HEK293T (cell line): ENCODE data around the gene ACTL6A.
A peak's percentile ranks its signal among the peaks of the same experiment; 100 is the strongest.

Experiments
- CTCF ChIA-PET: fragments of 350-600 bp; formaldehyde crosslinking; extraction: SDS; loops from one replicate; lab custom pipeline; 2021; ENCODE audit warnings: antibody characterized with exemption, inconsistent platforms; lab: Yijun Ruan, JAX
- POLR2A ChIA-PET: fragments of 350-600 bp; formaldehyde crosslinking; extraction: SDS; loops from one replicate; lab custom pipeline; 2020; ENCODE audit warnings: antibody characterized with exemption, inconsistent platforms; lab: Yijun Ruan, JAX
- DNase-seq: peaks from one replicate; pipeline ENCODE4 v3.0.0; 2012; ENCODE audit warnings: mixed read lengths; ENCODE audit errors: extremely low spot score
- ARNT ChIP-seq: fragments of 450-650 bp; IDR thresholded peaks from 2 replicates; pipeline ENCODE4 v1.6.1; 2017; ENCODE audit warnings: mild to moderate bottlenecking
- BHLHE40 ChIP-seq: fragments of 450-650 bp; IDR thresholded peaks from 2 replicates; pipeline ENCODE4 v1.6.1; 2016; ENCODE audit warnings: mild to moderate bottlenecking, moderate library complexity, borderline replicate concordance
- CTBP1 ChIP-seq: fragments of 450-650 bp; IDR thresholded peaks from 2 replicates; pipeline ENCODE4 v1.6.1; 2016; ENCODE audit warnings: borderline replicate concordance
- ELF4 ChIP-seq: fragments of 450-650 bp; IDR thresholded peaks from 2 replicates; pipeline ENCODE4 v1.6.1; 2017; ENCODE audit warnings: antibody characterized with exemption
- FOXA1 ChIP-seq: fragments of 450-650 bp; IDR thresholded peaks from 2 replicates; pipeline ENCODE4 v1.6.1; 2016; ENCODE audit warnings: mild to moderate bottlenecking
- FOXK2 ChIP-seq: fragments of 450-650 bp; IDR thresholded peaks from 2 replicates; pipeline ENCODE4 v1.6.1; 2016; ENCODE audit warnings: mild to moderate bottlenecking
- FOXM1 ChIP-seq: fragments of 450-650 bp; IDR thresholded peaks from 2 replicates; pipeline ENCODE4 v1.6.1; 2017; ENCODE audit warnings: mild to moderate bottlenecking, borderline replicate concordance
- HDGF ChIP-seq: fragments of 450-650 bp; IDR thresholded peaks from 2 replicates; pipeline ENCODE4 v1.6.1; 2017; ENCODE audit warnings: antibody characterized with exemption, borderline replicate concordance
- L3MBTL2 ChIP-seq: fragments of 450-650 bp; conservative IDR thresholded peaks from 2 replicates; pipeline ENCODE4 v1.6.1; 2016; ENCODE audit warnings: mild to moderate bottlenecking
- LEF1 ChIP-seq: fragments of 450-650 bp; IDR thresholded peaks from 2 replicates; pipeline ENCODE4 v1.6.1; 2017; ENCODE audit warnings: mild to moderate bottlenecking, borderline replicate concordance
- NFRKB ChIP-seq: fragments of 450-650 bp; IDR thresholded peaks from 2 replicates; pipeline ENCODE4 v1.6.1; 2016; ENCODE audit warnings: mild to moderate bottlenecking, moderate library complexity
- SP1 ChIP-seq: fragments of 450-650 bp; IDR thresholded peaks from 2 replicates; pipeline ENCODE4 v1.6.1; 2017
- SUZ12 ChIP-seq: fragments of 450-650 bp; IDR thresholded peaks from 2 replicates; pipeline ENCODE4 v1.6.1; 2016; ENCODE audit warnings: mild to moderate bottlenecking
- TARDBP ChIP-seq: fragments of 450-650 bp; IDR thresholded peaks from 2 replicates; pipeline ENCODE4 v1.6.1; 2016
- ZNF384 ChIP-seq: fragments of 450-650 bp; IDR thresholded peaks from 2 replicates; pipeline ENCODE4 v1.6.1; 2016
- TF ChIP-seq, protein P1 (sequence below): fragments of 450-650 bp; IDR thresholded peaks from 2 replicates; pipeline ENCODE4 v1.6.1; 2016

The ACTL6A gene

DNA sequence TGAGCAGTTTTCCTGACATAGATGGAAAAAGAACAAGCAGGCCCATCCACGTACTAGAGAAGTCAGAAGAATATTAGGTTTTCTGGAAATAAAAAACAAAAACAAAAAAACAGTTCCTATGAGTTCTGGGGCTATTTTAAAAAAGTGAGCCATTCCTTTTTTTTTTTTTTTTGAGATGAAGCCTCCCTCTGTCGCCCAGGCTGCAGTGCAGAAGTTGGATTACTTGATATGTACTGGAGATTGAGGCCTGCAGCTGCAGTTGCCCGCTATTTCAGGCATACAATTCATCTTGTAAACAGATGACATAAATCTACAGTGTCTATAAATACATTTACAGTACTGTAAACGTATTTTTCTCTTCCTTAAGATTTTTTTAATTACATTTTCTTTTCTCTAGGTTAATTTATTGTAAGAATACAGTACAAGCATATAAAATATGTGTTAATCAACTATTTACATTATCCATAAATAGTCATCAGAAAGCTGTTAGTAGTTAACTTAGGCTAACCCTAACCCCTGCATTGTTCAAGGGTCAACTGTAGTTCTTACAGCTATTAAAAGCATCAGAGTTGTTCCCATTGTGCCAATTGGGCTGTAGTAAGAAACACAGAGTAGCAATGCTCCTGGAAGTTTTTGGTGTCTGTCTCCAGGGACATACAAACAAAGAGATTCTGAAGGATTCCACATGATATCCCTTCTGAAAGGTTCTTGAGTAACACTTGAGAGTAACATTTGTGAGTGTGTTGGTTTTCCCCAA, 11.2 kb upstream of the ACTL6A start:
- no peak for DNase-seq
- TF ChIP-seq, protein P1, sequence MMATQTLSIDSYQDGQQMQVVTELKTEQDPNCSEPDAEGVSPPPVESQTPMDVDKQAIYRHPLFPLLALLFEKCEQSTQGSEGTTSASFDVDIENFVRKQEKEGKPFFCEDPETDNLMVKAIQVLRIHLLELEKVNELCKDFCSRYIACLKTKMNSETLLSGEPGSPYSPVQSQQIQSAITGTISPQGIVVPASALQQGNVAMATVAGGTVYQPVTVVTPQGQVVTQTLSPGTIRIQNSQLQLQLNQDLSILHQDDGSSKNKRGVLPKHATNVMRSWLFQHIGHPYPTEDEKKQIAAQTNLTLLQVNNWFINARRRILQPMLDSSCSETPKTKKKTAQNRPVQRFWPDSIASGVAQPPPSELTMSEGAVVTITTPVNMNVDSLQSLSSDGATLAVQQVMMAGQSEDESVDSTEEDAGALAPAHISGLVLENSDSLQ, result no peak
- TF ChIP-seq BHLHE40 (no peak), TARDBP (no peak), FOXK2 (no peak), NFRKB (no peak), ARNT (no peak), CTBP1 (no peak), FOXM1 (no peak), SUZ12 (no peak), ELF4 (no peak), SP1 (no peak), FOXA1 (no peak)
- ChIA-PET POLR2A (no interaction called here), CTCF (interaction anchor here (0.6 kb wide), 1 partner anchor 39 kb away, joined by 4 read pairs; no protein-coding TSS in a partner anchor)

DNA sequence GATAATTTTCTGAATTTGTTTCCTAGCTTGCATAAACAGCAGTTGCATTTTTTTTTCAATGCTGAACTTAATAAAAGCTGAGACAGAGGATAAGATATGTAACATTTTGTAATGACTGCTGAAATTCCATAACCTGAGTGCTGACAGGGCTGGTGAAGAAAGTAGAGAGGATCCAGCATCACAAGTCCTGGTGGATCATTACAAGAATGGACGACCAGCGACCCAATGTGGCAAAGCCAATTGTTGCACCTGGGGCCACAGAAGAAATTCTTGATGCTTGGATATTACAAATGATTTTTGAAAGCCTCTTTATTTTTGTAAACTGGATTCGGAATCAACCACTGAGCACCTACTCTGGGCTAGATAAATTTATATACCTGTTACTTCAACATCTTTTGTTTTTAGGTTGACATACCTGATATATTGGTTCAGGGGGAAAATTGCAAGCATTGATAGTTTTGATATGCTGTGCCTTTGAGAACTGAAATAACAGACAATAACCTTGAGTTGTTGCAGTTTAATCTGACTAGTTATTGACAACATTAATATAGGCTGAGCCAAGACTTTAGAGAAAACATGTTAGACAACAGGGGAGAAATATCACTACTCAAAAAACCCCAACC, 3.9 kb upstream of the ACTL6A start:
- TF ChIP-seq BHLHE40, result no peak
- no peak for TF ChIP-seq LEF1
- no peak for TF ChIP-seq HDGF
- no peak for TF ChIP-seq ARNT
- TF ChIP-seq ELF4, result no peak
- TF ChIP-seq FOXA1, result no peak
- TF ChIP-seq SUZ12, result no peak
- TF ChIP-seq FOXK2, result no peak
- TF ChIP-seq FOXM1, result no peak
- TF ChIP-seq NFRKB, result no peak
- no peak for TF ChIP-seq CTBP1
- no peak for TF ChIP-seq ZNF384
- ChIA-PET CTCF (interaction anchor here (0.7 to 1.0 kb wide), 2 partner anchors 14 to 107 kb away, joined by 3 read pairs; no protein-coding TSS in a partner anchor), POLR2A (no interaction called here)
- peak; percentile 48 for DNase-seq

DNA sequence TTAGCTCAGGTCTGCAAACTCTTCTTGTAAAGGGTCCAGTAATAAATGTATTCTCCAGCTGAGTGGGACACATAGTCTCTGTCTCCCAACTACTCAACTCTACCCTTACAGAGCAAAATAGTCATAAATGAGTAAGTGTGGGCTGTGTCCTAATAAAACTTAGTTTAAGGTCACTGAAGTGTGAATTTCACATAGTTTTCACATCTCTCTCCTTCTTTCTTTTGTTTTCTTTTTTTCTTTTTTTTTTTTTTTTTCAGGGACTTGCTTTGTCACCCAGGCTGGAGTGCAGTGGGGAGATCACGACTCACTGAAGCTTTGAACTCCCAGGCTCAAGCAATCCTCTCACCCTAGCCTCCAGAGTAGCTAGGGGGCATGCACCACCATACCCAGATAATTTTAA, 1.9 kb upstream of the ACTL6A start:
- POLR2A ChIA-PET, result no interaction called here
- no peak for TF ChIP-seq FOXM1
- TF ChIP-seq LEF1, result no peak
- no peak for TF ChIP-seq CTBP1
- no peak for TF ChIP-seq ARNT
- TF ChIP-seq NFRKB, result no peak
- TF ChIP-seq FOXA1, result no peak
- no peak for TF ChIP-seq ELF4
- TF ChIP-seq BHLHE40, result no peak
- TF ChIP-seq SUZ12, result no peak
- TF ChIP-seq HDGF, result no peak
- TF ChIP-seq TARDBP, result no peak
- no peak for DNase-seq
- CTCF ChIA-PET, result interaction anchor here (1.0 kb wide), 1 partner anchor 126 kb away, joined by 3 read pairs; no protein-coding TSS in a partner anchor

DNA sequence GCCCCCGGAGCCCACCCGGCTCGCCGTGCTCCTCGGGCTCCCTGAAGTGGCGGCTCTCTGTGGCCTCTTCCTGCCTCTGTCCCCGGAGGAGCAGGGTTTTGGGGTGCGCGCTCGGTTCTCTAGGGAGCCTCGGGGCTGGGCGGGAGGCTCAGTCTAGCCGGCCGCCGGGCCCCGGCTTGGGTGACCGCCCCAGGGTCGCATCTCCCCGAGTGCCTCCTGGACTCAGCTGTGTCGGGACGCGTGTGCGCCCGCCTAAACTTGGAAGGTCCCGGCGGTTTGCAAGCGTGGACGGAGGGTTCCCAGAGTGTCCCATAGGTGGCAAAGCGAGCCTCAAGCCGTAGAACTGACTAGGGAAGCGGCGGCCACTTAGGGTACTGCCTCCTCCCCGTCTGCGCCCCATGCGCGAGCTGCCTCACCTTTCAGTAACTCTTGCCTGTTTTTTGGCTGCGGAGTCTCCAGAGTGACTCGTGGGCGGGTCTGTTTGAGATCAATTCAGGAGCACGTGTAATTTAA, 601 bp downstream of the ACTL6A start:
- ChIA-PET POLR2A (interaction anchor here (1.2 to 1.5 kb wide), 3 partner anchors 90 to 112 kb away, joined by 4 to 7 read pairs (median 5); partner anchors contain the start of genes GNB4 and USP13), CTCF (no interaction called here)
- TF ChIP-seq HDGF (no peak), BHLHE40 (no peak), LEF1 (no peak), FOXA1 (no peak), TARDBP (no peak), SP1 (no peak), CTBP1 (no peak), SUZ12 (no peak), ARNT (no peak), ZNF384 (no peak), FOXM1 (no peak), L3MBTL2 (no peak), FOXK2 (no peak), ELF4 (no peak), NFRKB (no peak)
- TF ChIP-seq, protein P1, result no peak
- DNase-seq, result peak; percentile 52

DNA sequence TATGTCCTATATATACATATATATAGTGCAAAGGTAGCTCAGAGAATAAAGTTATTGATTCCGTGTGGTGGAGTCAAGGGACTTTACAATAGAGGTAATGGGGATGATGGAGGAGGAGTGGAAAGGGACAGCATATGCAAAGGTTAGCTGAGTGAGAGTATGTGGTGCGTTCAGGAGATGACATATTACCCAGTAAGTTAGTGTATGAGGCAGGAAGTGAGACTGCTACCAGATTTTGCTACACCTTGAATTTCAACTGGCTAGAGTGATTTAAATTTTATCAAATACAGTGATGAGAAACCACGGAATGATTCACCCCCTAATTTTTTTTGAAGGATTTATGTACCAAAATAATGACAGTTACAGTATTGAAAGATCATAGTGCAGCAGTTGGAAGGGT, 2.8 kb downstream of the ACTL6A start:
- POLR2A ChIA-PET, result no interaction called here
- no peak for DNase-seq
- CTCF ChIA-PET, result interaction anchor here (0.5 to 1.0 kb wide), 2 partner anchors 84 to 251 kb away, joined by 3 read pairs; no protein-coding TSS in a partner anchor
- TF ChIP-seq CTBP1 (no peak), SP1 (no peak), SUZ12 (no peak), NFRKB (no peak), BHLHE40 (no peak), ZNF384 (no peak), TARDBP (no peak), ARNT (no peak), HDGF (no peak), FOXA1 (no peak), LEF1 (no peak), L3MBTL2 (no peak), FOXM1 (no peak), ELF4 (no peak)
- TF ChIP-seq, protein P1, result no peak
